Heart right ventricle (tissue), 16 donors: Measurements from ENCODE around the gene VTI1A. TPM values are rescaled to one million over a fixed set of nuclear protein-coding genes. Genes with fewer than 3 reads are reported as not detected.

ENCODE experiments used
- ATAC-seq, 8 donors: fragments of 200-7000 bp; cut with Tn5 transposase; one replicate each; pipeline ENCODE4 v1.9.1; 2020; ENCODE audit warnings: mild to moderate bottlenecking in 8 of 8, moderate library complexity in 8 of 8, moderate number of reproducible peaks in 1 of 8
- DNase-seq, 2 donors: peaks; one replicate each; pipeline ENCODE4 v3.0.0-alpha.2; 2020
- H3K27ac ChIP-seq, 10 donors: fragments of 200-600 bp; sonication (generic) in 2 of 10; one replicate each; pipeline versions ENCODE4 v1.5.0 to v1.8.0; 2020 to 2022; ENCODE audit warnings: mild to moderate bottlenecking in 3 of 10
- H3K27me3 ChIP-seq, 7 donors: fragments of 200-600 bp; one replicate each; pipeline ENCODE4 v1.8.0; 2021 to 2022; ENCODE audit warnings: mild to moderate bottlenecking in 2 of 7
- H3K36me3 ChIP-seq, 9 donors: fragments of 200-600 bp; sonication (generic) in 1 of 9; one replicate each; pipeline versions ENCODE4 v1.5.0 to v1.8.0; 2020 to 2022; ENCODE audit warnings: mild to moderate bottlenecking in 2 of 9
- H3K4me1 ChIP-seq, 9 donors: fragments of 200-600 bp; sonication (generic) in 1 of 9; one replicate each; pipeline versions ENCODE4 v1.5.0 to v1.8.0; 2020 to 2022; ENCODE audit warnings: mild to moderate bottlenecking in 4 of 9
- H3K4me3 ChIP-seq, 10 donors: fragments of 200-600 bp; sonication (generic) in 2 of 10; one replicate each; pipeline versions ENCODE4 v1.5.0 to v1.8.0; 2020 to 2022; ENCODE audit warnings: mild to moderate bottlenecking in 7 of 10, moderate library complexity in 2 of 10
- H3K9me3 ChIP-seq, 11 donors: fragments of 200-600 bp in 10 of 11; sonication (generic) in 2 of 11; one replicate each; pipeline versions ENCODE4 v1.5.0 to v1.8.0; 2013 to 2022; ENCODE audit warnings: mild to moderate bottlenecking in 2 of 11, control low read depth in 1 of 11, moderate library complexity in 1 of 11
- WGBS, 2 donors: extraction: QIAGEN DNeasy Blood & Tissue Kit; methylation state at CpG; one replicate each; pipeline ENCODE4 v1.1.7; 2013; ENCODE audit warnings: inconsistent platforms in 1 of 2; 5-methylcytosine and 5-hydroxymethylcytosine counted together
- intact Hi-C, 10 donors: fragments of 100-400 bp; cut with DNase I; formaldehyde crosslinking; loops; one replicate each; pipeline versions ENCODE4 v1.11.1 to v1.14.2; 2022
- polyA plus RNA-seq, 2 donors: library from polyadenylated mRNA; stranded (reverse); fragments of 200-250 nt; gene quantifications; one replicate each; pipeline ENCODE4 v1.2.3, GENCODE V29; 2013
- total RNA-seq, 10 donors: library from RNA; stranded (reverse); fragmentation: NEBNext Ultra II Directional in 3 of 10; extraction: Animal tissue kit (Norgen Biotek cat#: 25700) in 3 of 10; gene quantifications; one replicate each; pipeline versions ENCODE4 v1.2.1 to v1.2.4, GENCODE V29; 2021 to 2023
- TF ChIP-seq, protein P1 (sequence below), 9 donors: fragments of 200-600 bp; sonication (generic) in 2 of 9; IDR thresholded peaks; one replicate each; pipeline versions ENCODE4 v1.5.0 to v1.8.0; 2021 to 2022; ENCODE audit warnings: antibody characterized with exemption in 9 of 9, mild to moderate bottlenecking in 5 of 9, moderate library complexity in 1 of 9
- donor health status: Arrhythmogenic right ventricular cardiomyopathy.
- donor health status: ischemic (EF 13 %, LVEDD 7.1; RV severe dilation, severe dysfunction).
- donor health status: healthy with polysubstance abuse.
- donor health status: DM: no; HTN: yes; CAD: no.
- donor health status: DM: no; HTN: no; CAD: no.
- donor health status: ischemic (EF 25% LVEDD 6.9; RV normal size, moderate dysfunction).
- donor health status: ischemic (EF 25% LVEDD 5.7; RV mildly dilated, moderate dysfunction).
- donor health status: healthy.
- donor health status: DM: yes; HTN: yes; CAD: no.
- donor health status: Ischemic cardiomyopathy.
- donor health status: ischemic (EF 35%, LVEDD 5.7; RV mildly dilated, moderate dysfunction).
- donor health status: nonischemic (EF 11% LVEDD 7.7; RV severe dilation, severe dysfunction).
- donor health status: DM: yes; HTN: yes; CAD: no.
- donor health status: PGD.
- donor health status: ischemic (EF 29% LVEDD 5.4; RV normal size, mild dysfunction).
- donor health status: nonischemic (EF 23%, LVEDD 6.1; RV moderate dilation, normal function).

The VTI1A gene
- total and polyA plus RNA-seq, 12 donors: 6.2 to 24.5 (median 20.6) TPM

DNA sequence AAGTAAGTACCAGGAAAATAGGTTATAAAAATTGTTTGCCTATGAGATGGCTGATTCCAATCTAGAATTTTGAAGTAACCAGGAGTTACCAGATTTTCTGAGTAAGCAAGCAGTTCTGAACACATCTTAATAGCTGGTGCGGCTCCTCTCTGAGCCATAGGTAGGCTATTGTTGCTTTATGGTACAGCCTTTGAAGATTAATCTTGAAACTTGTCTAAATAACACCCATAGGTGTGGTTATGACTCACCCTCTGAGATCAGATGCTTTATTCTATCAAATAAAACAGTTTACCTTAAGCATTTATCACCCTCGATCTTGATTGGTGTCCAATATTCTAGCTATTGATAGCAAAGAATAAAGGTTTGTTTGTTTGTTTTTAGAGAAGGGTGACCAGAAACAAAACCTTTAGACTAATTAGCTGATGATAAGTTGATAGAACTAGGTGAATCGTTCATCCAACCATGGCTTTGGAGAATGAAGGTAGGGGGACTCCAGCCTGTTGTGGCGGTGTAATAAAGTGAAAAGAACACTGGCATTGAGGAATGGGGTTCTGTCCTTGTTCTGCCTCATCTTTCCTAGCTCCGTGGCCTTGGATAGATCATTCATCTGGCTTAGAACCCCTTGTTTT is 72.2 kb downstream of the VTI1A start:
- Histone ChIP-seq H3K4me3 (no peak overlapping the region), H3K36me3 (no peaks in the 10 kb centered on the region), H3K4me1 (peaks cover 0 to 5% (median 0%) of the 10 kb centered on the region in 9 donors), H3K9me3 (no peaks in the 10 kb centered on the region), H3K27me3 (no peaks in the 10 kb centered on the region), H3K27ac (no peak overlapping the region)
- WGBS, 2 donors: 93 to 97% methylated on average over 5 of the region's 5 CpGs
- intact Hi-C loops: no loop called here
- TF ChIP-seq, protein P1, sequence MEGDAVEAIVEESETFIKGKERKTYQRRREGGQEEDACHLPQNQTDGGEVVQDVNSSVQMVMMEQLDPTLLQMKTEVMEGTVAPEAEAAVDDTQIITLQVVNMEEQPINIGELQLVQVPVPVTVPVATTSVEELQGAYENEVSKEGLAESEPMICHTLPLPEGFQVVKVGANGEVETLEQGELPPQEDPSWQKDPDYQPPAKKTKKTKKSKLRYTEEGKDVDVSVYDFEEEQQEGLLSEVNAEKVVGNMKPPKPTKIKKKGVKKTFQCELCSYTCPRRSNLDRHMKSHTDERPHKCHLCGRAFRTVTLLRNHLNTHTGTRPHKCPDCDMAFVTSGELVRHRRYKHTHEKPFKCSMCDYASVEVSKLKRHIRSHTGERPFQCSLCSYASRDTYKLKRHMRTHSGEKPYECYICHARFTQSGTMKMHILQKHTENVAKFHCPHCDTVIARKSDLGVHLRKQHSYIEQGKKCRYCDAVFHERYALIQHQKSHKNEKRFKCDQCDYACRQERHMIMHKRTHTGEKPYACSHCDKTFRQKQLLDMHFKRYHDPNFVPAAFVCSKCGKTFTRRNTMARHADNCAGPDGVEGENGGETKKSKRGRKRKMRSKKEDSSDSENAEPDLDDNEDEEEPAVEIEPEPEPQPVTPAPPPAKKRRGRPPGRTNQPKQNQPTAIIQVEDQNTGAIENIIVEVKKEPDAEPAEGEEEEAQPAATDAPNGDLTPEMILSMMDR (IDR thresholded peaks at IDR 0.05): no peak
- ATAC-seq (no peak), DNase-seq (no peak)

DNA sequence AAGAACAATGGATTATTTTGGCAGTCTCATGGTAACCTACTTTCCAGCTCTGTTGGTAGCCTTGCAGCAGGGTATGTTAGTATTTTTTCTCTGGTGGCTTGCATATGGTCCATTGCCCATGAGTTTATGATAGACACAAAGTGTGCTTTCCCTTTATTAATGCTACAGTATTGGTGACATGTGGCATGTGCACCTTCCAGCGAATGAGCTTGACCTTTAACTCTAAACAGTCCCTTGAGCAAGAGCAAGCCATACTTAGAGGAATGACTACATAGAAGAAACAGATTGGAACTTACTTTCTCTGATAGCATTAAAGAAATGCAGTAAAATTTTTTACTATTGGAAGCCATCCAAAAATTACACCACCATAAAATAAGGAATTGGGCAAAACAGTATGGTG is 73.9 kb downstream of the VTI1A start:
- no peaks in the 10 kb centered on the region for H3K27me3 ChIP-seq
- TF ChIP-seq, protein P1 (IDR thresholded peaks at IDR 0.05): no peak
- H3K9me3 ChIP-seq: no peaks in the 10 kb centered on the region
- no peaks in the 10 kb centered on the region for H3K36me3 ChIP-seq
- ATAC-seq (no peak), DNase-seq (no peak)
- intact Hi-C loops: no loop called here
- H3K27ac ChIP-seq: no peak overlapping the region
- WGBS, 2 donors: 73 to 77% methylated on average over 1 of the region's 1 CpG
- no peak overlapping the region for H3K4me3 ChIP-seq
- peaks cover 0 to 5% (median 0%) of the 10 kb centered on the region in 9 donors for H3K4me1 ChIP-seq

GRCh38 chr10:112524641-112525040 is 77.6 kb downstream of the VTI1A start:
- ATAC-seq: no peak
- DNase-seq: no peak
- peaks cover 0 to 11% (median 0%) of the 10 kb centered on the region in 9 donors for H3K36me3 ChIP-seq
- no peaks in the 10 kb centered on the region for H3K27me3 ChIP-seq
- H3K9me3 ChIP-seq: no peaks in the 10 kb centered on the region
- H3K4me3 ChIP-seq: no peak overlapping the region
- no peak overlapping the region for H3K27ac ChIP-seq
- TF ChIP-seq, protein P1 (IDR thresholded peaks at IDR 0.05): no peak
- intact Hi-C loops: no loop called here
- H3K4me1 ChIP-seq: peaks cover 0 to 5% (median 0%) of the 10 kb centered on the region in 9 donors

DNA sequence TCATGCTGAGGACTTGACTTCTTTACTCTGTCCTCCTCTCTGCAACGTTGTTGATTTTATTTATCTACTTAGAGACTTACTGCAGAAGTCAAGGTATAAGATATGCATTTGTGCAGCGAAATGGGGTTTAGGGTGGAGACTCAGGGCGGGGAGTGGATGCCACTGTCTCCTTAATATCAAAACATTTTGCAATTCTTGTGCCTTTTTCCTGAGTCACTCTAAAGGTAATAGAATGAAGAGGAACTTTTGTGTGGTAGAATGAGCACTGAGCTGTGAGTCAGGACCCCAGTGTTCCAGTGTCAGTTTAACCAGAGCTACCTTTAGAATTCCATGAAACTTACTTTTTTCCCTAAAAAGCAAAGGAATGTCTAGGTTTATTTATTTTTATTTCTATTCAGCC is 78.2 kb downstream of the VTI1A start:
- DNase-seq (no peak), ATAC-seq (no peak)
- H3K27me3 ChIP-seq: no peaks in the 10 kb centered on the region
- peaks cover 0 to 16% (median 0%) of the 10 kb centered on the region in 9 donors for H3K36me3 ChIP-seq
- WGBS, 2 donors: 73 to 82% methylated on average over 3 of the region's 3 CpGs
- TF ChIP-seq, protein P1 (IDR thresholded peaks at IDR 0.05): no peak
- H3K9me3 ChIP-seq: no peaks in the 10 kb centered on the region
- intact Hi-C loops: no loop called here
- no peak overlapping the region for H3K4me3 ChIP-seq
- H3K27ac ChIP-seq: no peak overlapping the region
- peaks cover 0 to 2% (median 0%) of the 10 kb centered on the region in 9 donors for H3K4me1 ChIP-seq
